A549 (cell line): ENCODE data around the gene ATOX1. TPM values are rescaled to one million over a fixed set of nuclear protein-coding genes. Genes with fewer than 3 reads are reported as not detected.

Experiments used
- ATAC-seq, 2 experiments: fragments of 200-7000 bp in 1 of 2; fragments of >200 bp in 1 of 2; cut with Nextera tagmentation in 1 of 2; cut with Tn5 transposase in 1 of 2; 3 replicates each; pipeline versions ENCODE4 v1.8.0 to v1.9.1; 2018 to 2020; ENCODE audit warnings: mild to moderate bottlenecking in 1 of 2, moderate library complexity in 1 of 2
- CTCF ChIA-PET: fragments of 300-600 bp; sonication (Branson Sonifier 250); formaldehyde crosslinking; extraction: SDS; loops from one replicate; lab custom pipeline; 2021; ENCODE audit warnings: antibody characterized with exemption, inconsistent platforms; lab: Yijun Ruan, JAX
- POLR2A ChIA-PET: fragments of 350-600 bp; formaldehyde crosslinking; extraction: SDS; loops from one replicate; lab custom pipeline; 2021; ENCODE audit warnings: antibody characterized with exemption, inconsistent platforms; lab: Yijun Ruan, JAX
- DNase-seq, 2 experiments: peaks; one replicate each; pipeline versions ENCODE4 v3.0.0 to v3.0.0-alpha.2; 2011 to 2016; ENCODE audit warnings: low read depth in 1 of 2, low spot score in 1 of 2
- FAIRE-seq: peaks from 2 replicates; lab custom pipeline; 2011; peaks lifted over from hg19 to GRCh38; lab: Jason Lieb, UNC
- H3K27ac ChIP-seq, 2 experiments: fragments of >200 bp; sonication (Bioruptor Twin); formaldehyde crosslinking; 3 replicates each; pipeline ENCODE4 v1.5.1; 2016 to 2017
- H3K4me1 ChIP-seq: fragments of >200 bp; sonication (Bioruptor Twin); formaldehyde crosslinking; 3 replicates; pipeline ENCODE4 v1.6.1; 2016
- H3K4me2 ChIP-seq: fragments of >200 bp; sonication (Bioruptor Twin); formaldehyde crosslinking; 3 replicates; pipeline ENCODE4 v1.6.1; 2016
- H3K4me3 ChIP-seq: fragments of >200 bp; sonication (Bioruptor Twin); formaldehyde crosslinking; 3 replicates; pipeline ENCODE4 v1.5.1; 2016
- H3K9me3 ChIP-seq: fragments of >200 bp; sonication (Bioruptor Twin); formaldehyde crosslinking; 3 replicates; pipeline ENCODE4 v1.6.1; 2016
- CHD4 ChIP-seq: fragments of 200-600 bp; sonication (generic); IDR thresholded peaks from 2 replicates; pipeline ENCODE4 v1.6.1; 2016; ENCODE audit warnings: antibody characterized with exemption, mild to moderate bottlenecking, borderline replicate concordance
- EHMT2 ChIP-seq: fragments of 200-600 bp; sonication (generic); IDR thresholded peaks from 2 replicates; pipeline ENCODE4 v1.6.1; 2016; ENCODE audit warnings: antibody characterized with exemption, low read depth, mild to moderate bottlenecking, moderate library complexity
- EP300 ChIP-seq, 2 experiments: fragments of >200 bp; sonication (Bioruptor Twin); formaldehyde crosslinking; IDR thresholded peaks; 2 replicates in 1 of 2; 3 replicates in 1 of 2; pipeline ENCODE4 v1.6.1; 2016 to 2017
- ESRRA ChIP-seq: fragments of 150-350 bp; IDR thresholded peaks from 2 replicates; pipeline ENCODE4 v1.6.1; 2014; ENCODE audit warnings: mild to moderate bottlenecking, low read length, borderline replicate concordance
- FOSB ChIP-seq: fragments of 250-450 bp; sonication (Bioruptor Pico); IDR thresholded peaks from 2 replicates; pipeline ENCODE4 v1.5.0; 2020; ENCODE audit warnings: mild to moderate bottlenecking, moderate library complexity
- HDAC2 ChIP-seq: fragments of 200-600 bp; sonication (generic); IDR thresholded peaks from 2 replicates; pipeline ENCODE4 v1.6.1; 2016
- HOXB13 ChIP-seq: fragments of 250-450 bp; sonication (Bioruptor Pico); IDR thresholded peaks from 2 replicates; pipeline ENCODE4 v1.5.0; 2020; ENCODE audit warnings: low read depth, mild to moderate bottlenecking, moderate library complexity
- HOXB5 ChIP-seq: fragments of 250-450 bp; sonication (Bioruptor Pico); IDR thresholded peaks from 2 replicates; pipeline ENCODE4 v1.5.0; 2020; ENCODE audit warnings: mild to moderate bottlenecking, moderate library complexity
- KDM5A ChIP-seq: fragments of 200-600 bp; sonication (generic); IDR thresholded peaks from 2 replicates; pipeline ENCODE4 v1.6.1; 2016; ENCODE audit warnings: antibody characterized with exemption, mild to moderate bottlenecking
- MYC ChIP-seq: IDR thresholded peaks from 2 replicates; pipeline ENCODE4 v1.6.1; 2012; ENCODE audit warnings: mild to moderate bottlenecking, inconsistent platforms, low read length, improper control_type of control experiment, borderline replicate concordance
- NR3C1 ChIP-seq: fragments of >200 bp; sonication (Bioruptor Twin); formaldehyde crosslinking; IDR thresholded peaks from 3 replicates; pipeline ENCODE4 v1.6.1; 2017
- POLR2A ChIP-seq: IDR thresholded peaks from 2 replicates; pipeline ENCODE4 v1.6.1; 2012; ENCODE audit warnings: mild to moderate bottlenecking, low read length
- RARB ChIP-seq: fragments of 250-450 bp; sonication (Bioruptor Pico); IDR thresholded peaks from 2 replicates; pipeline ENCODE4 v1.8.0; 2021; ENCODE audit warnings: mild to moderate bottlenecking, moderate library complexity
- REST ChIP-seq: fragments of 200-600 bp; sonication (generic); IDR thresholded peaks from 2 replicates; pipeline ENCODE4 v1.6.1; 2016; ENCODE audit warnings: antibody characterized with exemption, mild to moderate bottlenecking, moderate library complexity
- USF2 ChIP-seq: fragments of 450-650 bp; IDR thresholded peaks from 2 replicates; pipeline ENCODE4 v1.6.1; 2014; ENCODE audit warnings: antibody characterized with exemption
- WGBS: methylation state at CpG from one replicate; pipeline ENCODE4 v1.1.6; 2017; ENCODE audit errors: missing lambda C conversion rate; 5-methylcytosine and 5-hydroxymethylcytosine counted together
- polyA plus RNA-seq, 4 experiments: library from polyadenylated mRNA; depleted of rRNA in 3 of 4; stranded (reverse); fragments of >200 nt; fragmentation: RNase III in 1 of 4; extraction: RNeasy Plus Mini Kit Qiagen cat#74134 plus additional on column Dnase treatment in 1 of 4; gene quantifications; 2 replicates in 3 of 4; 3 replicates in 1 of 4; pipeline ENCODE4 v1.2.3, GENCODE V29; 2011 to 2017
- TF ChIP-seq, protein P1 (sequence below): IDR thresholded peaks from 2 replicates; pipeline ENCODE4 v1.6.1; 2012; ENCODE audit warnings: low read depth, borderline replicate concordance
- TF ChIP-seq, protein P2 (sequence below): fragments of >200 bp; sonication (Bioruptor Twin); formaldehyde crosslinking; IDR thresholded peaks from 3 replicates; pipeline ENCODE4 v1.5.1; 2016

The ATOX1 gene
- polyA plus RNA-seq, 2 of the 4 experiments (the other 2 are of a cell fraction) = 58.1 to 218 TPM

GRCh38 chr5:151795426-151795825, 37.0 kb upstream of the ATOX1 start:
- DNase-seq = no peak
- 81% methylated on average over 1 of the region's 1 CpG for WGBS
- H3K27ac ChIP-seq = no peak overlapping the region
- TF ChIP-seq HOXB5 (CRISPR knock-in tag) (no peak), RARB (CRISPR knock-in tag) (no peak), ESRRA (no peak)
- TF ChIP-seq, all 56 proteins: peak for 0
- ChIA-PET POLR2A (no interaction called here), CTCF (no interaction called here)
- FAIRE-seq = no peak
- Histone ChIP-seq H3K9me3 (no peaks in the 10 kb centered on the region), H3K4me2 (no peak overlapping the region), H3K4me3 (no peak overlapping the region), H3K4me1 (no peaks in the 10 kb centered on the region)
- ATAC-seq = no peak

DNA sequence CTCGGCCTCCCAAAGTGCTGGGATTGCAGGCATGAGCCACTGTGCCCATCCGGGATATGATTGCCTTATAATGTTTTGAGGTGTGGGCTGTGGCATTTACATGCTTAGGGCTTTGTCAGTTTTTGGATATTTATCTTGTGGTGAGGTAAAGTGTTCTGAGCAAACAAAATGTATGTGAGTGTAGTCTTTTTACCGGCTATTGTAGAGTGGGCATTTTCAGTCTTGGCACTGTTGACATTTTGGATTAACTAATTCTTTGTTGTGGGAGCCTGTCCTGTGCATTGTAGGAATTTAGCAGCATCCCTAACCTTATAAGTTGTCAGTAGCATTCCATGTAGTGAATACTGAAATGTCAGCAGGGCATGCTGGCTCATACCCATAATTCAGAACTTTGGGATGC, 34.9 kb upstream of the ATOX1 start:
- H3K4me1 ChIP-seq = no peaks in the 10 kb centered on the region

More for the DNA sequence above, 34.9 kb upstream of the ATOX1 start:
- Histone ChIP-seq H3K4me3 (no peak overlapping the region), H3K27ac (no peak overlapping the region), H3K4me2 (no peak overlapping the region), H3K9me3 (no peaks in the 10 kb centered on the region)
- ChIA-PET CTCF (interaction anchor here (1.1 kb wide), 1 partner anchor 8 kb away, joined by 3 read pairs; no protein-coding TSS in a partner anchor), POLR2A (no interaction called here)
- DNase-seq = no peak
- ATAC-seq = no peak
- FAIRE-seq = no peak
- WGBS = 87% methylated on average over 3 of the region's 3 CpGs
- no peak for TF ChIP-seq EP300 (IDR thresholded peaks at IDR 0.05)
- no peak for TF ChIP-seq HOXB13 (CRISPR knock-in tag)
- TF ChIP-seq, protein P1, sequence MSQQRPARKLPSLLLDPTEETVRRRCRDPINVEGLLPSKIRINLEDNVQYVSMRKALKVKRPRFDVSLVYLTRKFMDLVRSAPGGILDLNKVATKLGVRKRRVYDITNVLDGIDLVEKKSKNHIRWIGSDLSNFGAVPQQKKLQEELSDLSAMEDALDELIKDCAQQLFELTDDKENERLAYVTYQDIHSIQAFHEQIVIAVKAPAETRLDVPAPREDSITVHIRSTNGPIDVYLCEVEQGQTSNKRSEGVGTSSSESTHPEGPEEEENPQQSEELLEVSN = no peak
- no peak for TF ChIP-seq HDAC2
- TF ChIP-seq NR3C1 = no peak
- no peak for TF ChIP-seq KDM5A
- TF ChIP-seq FOSB (CRISPR knock-in tag) = no peak
- TF ChIP-seq ESRRA = no peak
- TF ChIP-seq USF2 = no peak
- no peak for TF ChIP-seq POLR2A
- TF ChIP-seq CHD4 = no peak
- TF ChIP-seq MYC = no peak
- TF ChIP-seq, protein P2, sequence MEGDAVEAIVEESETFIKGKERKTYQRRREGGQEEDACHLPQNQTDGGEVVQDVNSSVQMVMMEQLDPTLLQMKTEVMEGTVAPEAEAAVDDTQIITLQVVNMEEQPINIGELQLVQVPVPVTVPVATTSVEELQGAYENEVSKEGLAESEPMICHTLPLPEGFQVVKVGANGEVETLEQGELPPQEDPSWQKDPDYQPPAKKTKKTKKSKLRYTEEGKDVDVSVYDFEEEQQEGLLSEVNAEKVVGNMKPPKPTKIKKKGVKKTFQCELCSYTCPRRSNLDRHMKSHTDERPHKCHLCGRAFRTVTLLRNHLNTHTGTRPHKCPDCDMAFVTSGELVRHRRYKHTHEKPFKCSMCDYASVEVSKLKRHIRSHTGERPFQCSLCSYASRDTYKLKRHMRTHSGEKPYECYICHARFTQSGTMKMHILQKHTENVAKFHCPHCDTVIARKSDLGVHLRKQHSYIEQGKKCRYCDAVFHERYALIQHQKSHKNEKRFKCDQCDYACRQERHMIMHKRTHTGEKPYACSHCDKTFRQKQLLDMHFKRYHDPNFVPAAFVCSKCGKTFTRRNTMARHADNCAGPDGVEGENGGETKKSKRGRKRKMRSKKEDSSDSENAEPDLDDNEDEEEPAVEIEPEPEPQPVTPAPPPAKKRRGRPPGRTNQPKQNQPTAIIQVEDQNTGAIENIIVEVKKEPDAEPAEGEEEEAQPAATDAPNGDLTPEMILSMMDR = no peak
- no peak for TF ChIP-seq EHMT2
- TF ChIP-seq REST = no peak
